Activated CD8-positive, alpha-beta memory T cell treated with anti-CD3 and anti-CD28 coated beads, Interleukin-2, amount 50 U/mL, for 48 hours (primary cell): ENCODE measurements around the gene IRAK1.

Source experiments
- DNase-seq: peaks from one replicate; pipeline ENCODE4 v3.0.0-alpha.2; 2020

IRAK1 gene

GRCh38 chrX:154040307-154040756, 20.6 kb upstream of the IRAK1 start:
- DNase-seq = no peak

DNA sequence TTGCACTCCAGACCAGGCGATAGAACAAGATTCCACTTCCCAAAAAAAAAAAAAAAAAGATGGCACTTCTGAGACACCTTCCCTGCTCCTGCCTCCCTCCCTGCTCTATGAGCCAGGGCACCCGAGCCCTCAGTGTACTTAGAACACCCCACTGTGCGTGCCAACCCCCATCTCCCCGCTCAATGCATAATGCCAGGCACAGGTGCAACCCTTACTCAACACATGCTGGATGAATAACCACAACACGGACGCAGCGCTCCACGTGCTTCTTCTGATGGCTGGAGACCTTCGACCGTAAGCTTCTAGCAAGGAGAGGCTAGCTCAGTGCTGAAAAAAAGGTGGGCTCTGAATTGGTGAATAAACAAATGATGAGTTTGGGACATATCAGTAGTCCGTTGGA, 19.9 kb upstream of the IRAK1 start:
- DNase-seq = no peak

- DNase-seq = no peak
Observed at GRCh38 chrX:154038656-154039055, 19.0 kb upstream of the IRAK1 start.

GRCh38 chrX:154037754-154038153, 18.1 kb upstream of the IRAK1 start:
- no peak for DNase-seq

DNA sequence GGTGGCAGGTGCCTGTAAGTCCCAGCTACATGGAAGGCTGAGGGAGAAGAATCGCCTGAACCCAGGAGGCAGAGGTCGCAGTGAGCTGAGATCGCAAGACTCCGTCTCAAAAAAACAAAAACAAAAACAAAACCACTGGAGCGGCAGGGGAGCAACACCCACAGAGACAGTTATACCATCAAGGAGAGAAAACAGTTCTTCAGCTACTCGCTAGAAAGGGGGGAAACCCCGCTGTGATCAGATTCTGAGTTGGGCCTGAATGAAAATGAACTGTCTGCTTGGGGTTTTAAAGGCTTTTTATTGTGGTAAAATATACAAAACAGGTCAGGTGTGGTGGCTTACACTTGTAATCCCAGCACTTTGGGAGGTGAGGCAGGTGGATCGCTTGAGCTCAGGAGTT, 16.8 kb upstream of the IRAK1 start:
- DNase-seq = no peak

DNA sequence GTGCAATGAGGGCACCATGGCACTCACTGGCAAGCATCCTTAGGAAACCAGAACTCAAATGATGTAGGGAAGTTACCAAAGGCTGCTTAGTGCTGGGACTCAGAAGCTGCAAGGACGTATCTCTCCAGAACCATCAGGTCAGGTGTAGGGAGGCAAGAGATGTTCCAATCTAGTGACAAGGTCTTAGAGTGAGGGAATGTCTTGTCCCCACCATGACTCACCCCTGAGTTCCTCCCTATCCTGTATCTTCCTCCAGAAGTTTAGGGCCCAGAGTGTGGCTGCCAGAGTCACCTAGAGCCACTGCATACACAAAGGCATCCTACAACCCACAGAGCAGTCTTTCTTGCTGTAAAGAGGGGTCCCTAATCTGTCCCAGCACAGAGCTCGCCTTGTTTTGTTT, 14.1 kb upstream of the IRAK1 start:
- DNase-seq = no peak

- DNase-seq = no peak
Observed at GRCh38 chrX:154032653-154033052, 13.0 kb upstream of the IRAK1 start.

DNA sequence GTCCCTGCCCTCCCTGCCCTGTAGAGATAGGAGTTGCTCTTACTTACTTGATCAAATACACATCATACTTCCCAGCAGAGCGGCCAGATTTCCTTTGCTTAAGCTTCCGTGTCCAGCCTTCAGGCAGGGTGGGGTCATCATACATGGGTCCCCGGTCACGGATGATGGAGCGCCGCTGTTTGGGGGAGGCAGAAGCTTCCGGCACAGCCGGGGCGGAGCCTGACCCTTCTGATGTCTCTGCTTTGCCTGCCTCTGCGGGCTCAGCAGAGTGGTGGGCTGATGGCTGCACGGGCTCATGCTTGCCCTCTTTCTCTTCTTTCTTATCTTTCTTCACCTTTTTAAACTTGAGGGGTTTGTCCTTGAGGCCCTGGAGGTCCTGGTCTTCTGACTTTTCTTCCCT, 12.5 kb upstream of the IRAK1 start:
- no peak for DNase-seq

DNA sequence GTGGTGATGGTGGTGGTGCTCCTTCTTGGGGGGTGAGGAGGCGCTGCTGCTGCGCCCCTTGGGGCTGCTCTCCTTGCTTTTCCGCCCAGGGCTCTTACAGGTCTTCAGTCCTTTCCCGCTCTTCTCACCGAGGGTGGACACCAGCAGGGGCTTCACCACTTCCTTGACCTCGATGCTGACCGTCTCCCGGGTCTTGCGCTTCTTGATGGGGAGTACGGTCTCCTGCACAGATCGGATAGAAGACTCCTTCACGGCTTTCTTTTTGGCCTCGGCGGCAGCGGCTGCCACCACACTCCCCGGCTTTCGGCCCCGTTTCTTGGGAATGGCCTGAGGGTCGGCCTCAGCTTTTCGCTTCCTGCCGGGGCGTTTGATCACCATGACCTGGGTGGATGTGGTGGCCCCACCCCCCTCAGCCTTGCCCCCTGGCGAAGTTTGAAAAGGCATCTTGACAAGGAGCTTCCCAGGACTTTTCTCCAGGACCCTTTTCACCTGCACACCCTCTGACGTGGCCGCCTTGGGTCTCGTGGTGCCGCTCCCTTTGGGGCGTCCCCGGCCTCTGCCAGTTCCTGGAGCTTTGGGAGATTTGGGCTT, 11.1 kb upstream of the IRAK1 start:
- DNase-seq = no peak

DNA sequence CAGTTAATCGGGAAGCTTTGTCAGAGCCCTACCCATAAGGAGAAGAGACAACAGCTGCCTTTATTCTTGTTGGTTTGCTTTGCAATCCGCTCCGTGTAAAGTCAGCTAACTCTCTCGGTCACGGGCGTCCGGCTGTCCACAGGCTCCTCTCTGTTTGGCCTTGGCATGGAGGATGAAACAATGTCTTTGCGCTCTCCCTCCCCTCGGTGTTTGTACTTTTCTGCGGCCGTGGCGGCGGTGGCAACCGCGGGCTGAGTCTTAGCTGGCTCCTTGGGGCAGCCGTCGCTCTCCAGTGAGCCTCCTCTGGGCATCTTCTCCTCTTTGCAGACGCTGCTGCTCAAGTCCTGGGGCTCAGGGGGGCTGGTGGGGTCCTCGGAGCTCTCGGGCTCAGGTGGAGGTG, 10.6 kb upstream of the IRAK1 start:
- no peak for DNase-seq

DNA sequence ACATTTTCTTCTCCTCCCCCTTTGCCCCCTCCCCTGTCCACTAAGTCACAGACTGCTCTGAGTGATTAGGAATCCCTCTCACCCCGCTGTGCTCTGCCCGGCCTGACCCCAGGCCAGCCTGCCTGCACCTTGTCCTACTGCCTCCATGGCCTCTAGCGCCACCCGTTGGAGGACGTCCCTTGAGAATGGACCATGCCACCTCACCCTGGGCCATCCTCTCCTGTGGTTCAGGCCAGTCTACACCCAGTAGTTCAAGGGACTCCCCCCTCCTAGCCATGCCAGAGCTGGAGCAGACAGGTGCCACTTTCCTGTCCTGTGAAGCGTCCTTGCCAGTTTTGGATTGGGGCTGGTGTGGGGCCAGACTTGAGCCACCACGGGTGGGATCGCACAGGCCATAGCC, 9.7 kb upstream of the IRAK1 start:
- no peak for DNase-seq

DNA sequence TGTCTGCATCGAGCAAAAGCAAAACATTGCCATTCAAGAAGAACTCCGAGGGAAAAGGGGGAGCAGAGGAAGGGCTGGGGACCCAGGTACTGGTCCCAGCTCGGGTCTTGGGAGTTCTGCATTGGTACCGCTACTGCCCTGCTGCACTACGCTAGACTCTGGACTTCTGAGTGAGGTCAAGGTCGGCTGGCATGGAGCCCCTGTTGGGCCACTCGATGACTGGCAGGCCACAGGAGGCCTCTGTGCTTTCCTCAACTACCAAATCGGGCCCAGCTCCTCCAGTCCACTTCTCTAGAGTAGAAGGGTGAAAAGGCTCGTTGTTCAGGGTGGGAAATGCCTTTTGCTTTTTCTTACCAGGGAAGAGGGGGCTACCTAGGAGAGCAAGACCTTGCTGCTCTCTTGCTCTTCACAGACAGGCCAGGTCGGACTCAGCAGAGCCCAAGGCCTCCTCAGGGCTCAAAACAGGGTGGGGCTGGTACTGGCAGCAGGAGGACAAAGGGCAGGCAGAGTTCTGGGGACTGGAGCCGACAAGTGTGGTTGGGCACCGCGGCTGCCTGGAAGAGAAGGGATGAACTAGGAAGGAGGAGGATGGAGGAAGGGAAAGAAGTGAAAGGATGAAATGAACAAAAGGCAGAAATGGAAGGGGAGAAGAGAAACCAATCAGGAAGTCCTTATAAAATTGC, 8.9 kb upstream of the IRAK1 start:
- no peak for DNase-seq

DNA sequence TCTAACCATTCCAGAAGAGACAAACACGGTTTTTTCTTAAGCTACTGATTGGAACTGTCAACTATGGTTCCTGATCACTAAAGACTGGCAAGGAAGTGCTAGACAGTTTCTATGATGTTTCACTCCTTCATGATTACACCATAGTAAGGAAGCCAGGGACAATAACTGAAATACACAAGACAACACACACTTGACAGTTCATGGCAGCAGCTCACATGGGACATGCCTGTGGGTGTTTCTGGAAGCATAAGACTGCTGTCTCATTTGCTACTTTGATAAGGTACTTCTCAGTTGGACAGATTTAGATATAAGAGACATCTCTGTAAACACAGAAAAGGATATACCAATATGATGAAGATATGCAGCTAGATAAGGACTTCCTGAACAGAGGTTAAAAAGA, 8.3 kb upstream of the IRAK1 start:
- no peak for DNase-seq

- no peak for DNase-seq
Observed at GRCh38 chrX:154027022-154027402, 7.3 kb upstream of the IRAK1 start.

GRCh38 chrX:154026136-154027021, 6.7 kb upstream of the IRAK1 start:
- no peak for DNase-seq

- DNase-seq = no peak
Observed at GRCh38 chrX:154025230-154025629, 5.5 kb upstream of the IRAK1 start.

DNA sequence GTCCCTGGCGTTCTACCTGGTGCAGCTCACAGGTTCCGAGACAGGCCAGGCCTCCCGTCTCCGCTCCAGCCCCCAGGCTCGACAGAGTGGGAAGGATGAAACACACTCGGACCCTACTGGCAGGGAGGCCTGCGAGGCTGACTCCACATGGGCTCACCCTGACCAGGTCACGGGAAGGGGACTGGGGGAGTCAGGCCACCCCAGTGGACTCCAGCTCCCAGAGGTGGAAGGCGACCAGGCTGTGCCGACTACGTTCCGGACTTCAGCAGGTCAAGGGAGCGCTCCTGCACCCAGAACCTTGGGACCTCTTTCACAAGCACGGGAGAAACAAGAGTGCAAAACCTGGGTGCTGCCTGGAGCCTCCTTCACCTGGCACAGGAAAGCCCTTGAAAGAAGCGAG, 4.6 kb upstream of the IRAK1 start:
- no peak for DNase-seq

GRCh38 chrX:154023276-154024000, 3.7 kb upstream of the IRAK1 start:
- DNase-seq = no peak

DNA sequence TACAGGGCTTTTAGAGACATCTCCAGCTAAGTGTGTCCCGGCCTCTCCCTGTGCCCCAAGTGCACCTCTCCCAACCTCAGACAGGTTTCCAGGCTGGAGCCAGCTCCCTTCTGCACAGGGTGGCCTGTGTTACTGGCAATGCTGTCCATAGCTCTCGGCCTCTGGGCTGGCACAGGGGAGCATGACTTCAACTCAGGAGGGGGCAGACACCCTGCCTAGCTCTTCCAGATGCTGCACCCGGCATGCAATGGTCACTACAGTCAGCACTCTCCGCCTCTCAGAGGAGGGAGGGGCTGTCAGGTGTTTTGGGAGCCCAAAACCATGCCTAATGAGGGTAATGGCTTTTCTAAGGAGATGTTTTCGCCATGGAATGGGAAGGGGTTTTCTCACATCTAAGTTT, 2.4 kb upstream of the IRAK1 start:
- DNase-seq = no peak

DNA sequence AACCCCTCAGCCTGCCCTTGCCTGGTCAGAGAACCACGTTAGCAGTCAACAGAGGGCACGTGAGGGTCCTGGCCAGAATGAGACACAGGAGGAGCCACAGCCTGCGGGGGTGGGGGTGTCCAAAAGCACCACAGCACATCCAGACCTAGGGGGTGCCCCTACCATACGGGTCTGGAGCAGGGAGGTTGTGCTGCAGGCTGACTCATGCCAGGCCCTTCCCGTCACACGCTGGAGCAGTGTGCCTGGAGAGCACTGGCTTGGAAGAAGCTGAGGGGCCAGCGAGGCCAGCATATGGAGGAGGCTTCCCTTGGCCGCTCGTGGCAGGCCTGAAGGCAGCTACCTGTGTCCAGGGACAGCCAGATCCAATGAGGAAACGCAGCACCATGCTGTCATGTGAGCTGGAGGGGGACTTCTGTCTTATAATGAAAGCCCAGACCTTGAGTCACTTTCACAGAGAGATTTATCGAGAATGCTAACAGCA, 1.5 kb upstream of the IRAK1 start:
- peak; percentile 63 for DNase-seq

DNA sequence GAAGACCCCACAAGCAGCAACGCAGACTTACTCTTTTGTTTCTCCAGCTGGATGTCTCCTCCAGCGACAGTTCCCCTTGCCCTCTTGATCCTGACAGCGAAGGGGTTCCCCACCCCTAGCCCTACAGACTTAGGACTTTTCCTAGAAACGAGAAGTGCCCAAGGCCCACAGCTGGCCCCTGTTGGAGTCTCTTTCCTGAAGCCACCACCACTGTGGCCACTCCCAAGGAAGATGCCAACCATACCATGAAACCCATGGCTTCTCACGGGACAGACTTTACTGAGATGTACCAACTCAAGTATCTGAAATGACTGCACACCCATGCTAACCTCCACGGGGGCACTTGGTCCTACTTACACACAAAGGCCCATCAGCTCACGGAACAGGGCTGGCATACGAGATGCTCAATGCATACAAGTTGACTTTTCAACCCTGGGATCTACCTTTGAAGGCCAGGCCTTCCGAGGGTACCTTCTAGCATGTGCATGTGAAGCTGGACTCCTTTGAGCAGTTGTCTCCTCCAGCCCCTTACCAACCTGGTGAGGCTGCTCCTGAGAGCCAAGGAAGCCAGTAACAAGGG, 924 bp upstream of the IRAK1 start:
- DNase-seq = no peak

DNA sequence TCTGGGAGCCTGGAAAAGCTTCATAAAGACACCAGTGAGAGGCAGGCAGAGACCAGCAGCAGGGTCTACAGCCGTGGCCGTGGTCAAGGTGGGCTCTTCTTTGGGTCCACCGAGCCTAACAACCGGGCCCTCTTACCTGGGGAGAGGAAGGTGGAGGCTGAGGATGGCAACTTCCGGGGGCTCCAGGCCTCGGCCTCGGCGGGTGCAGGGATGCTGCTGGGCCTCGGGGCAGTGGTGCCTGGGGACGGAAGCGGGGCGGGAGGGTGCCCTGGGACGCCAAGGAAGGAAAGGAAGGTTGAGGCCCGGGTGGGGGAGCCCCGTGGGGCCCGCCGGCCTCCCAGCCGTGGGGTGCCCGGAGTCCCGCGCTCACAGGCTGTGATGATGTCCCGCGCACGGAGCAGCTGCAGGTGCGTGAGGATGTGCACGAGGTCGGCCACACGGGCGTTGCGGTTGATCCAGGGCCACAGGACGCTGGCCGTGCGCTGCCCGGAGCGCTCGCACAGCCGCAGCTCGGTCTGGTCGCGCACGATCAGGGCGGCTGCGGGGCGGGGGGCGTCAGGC, 561 bp downstream of the IRAK1 start:
- DNase-seq = peak; percentile 62
